GM23338 (cell line): ENCODE measurements around the gene DACH1. TPM values are rescaled to one million over a fixed set of nuclear protein-coding genes. Genes with fewer than 3 reads are reported as not detected.

Experiments
- ATAC-seq: fragments of 200-7000 bp; cut with Tn5 transposase; 3 replicates; pipeline ENCODE4 v1.9.1; 2020
- DNase-seq: peaks from one replicate; pipeline ENCODE4 v3.0.0-alpha.2; 2015; ENCODE audit warnings: low spot score
- H2AFZ ChIP-seq: fragments of 200-600 bp; sonication (generic); 2 replicates; pipeline ENCODE4 v1.8.0; 2016; ENCODE audit warnings: antibody characterized with exemption, mild to moderate bottlenecking, moderate library complexity
- H3F3A ChIP-seq: fragments of 200-600 bp; sonication (generic); replicated peaks from 2 replicates; pipeline ENCODE4 v1.8.0; 2017; ENCODE audit warnings: antibody characterized with exemption, mixed run types, low read depth
- H3K27ac ChIP-seq: fragments of 200-600 bp; sonication (generic); 2 replicates; pipeline ENCODE4 v1.6.1; 2016; ENCODE audit warnings: low read depth
- H3K27me3 ChIP-seq: fragments of 200-600 bp; sonication (generic); 2 replicates; pipeline ENCODE4 v1.8.0; 2016; ENCODE audit warnings: mild to moderate bottlenecking, mixed run types, moderate library complexity; ENCODE audit not compliant: insufficient read depth
- H3K36me3 ChIP-seq: fragments of 200-600 bp; sonication (generic); 2 replicates; pipeline ENCODE4 v1.8.0; 2016; ENCODE audit warnings: mild to moderate bottlenecking; ENCODE audit not compliant: insufficient read depth
- H3K4me1 ChIP-seq: fragments of 200-600 bp; sonication (generic); 2 replicates; pipeline ENCODE4 v1.8.0; 2016; ENCODE audit warnings: mild to moderate bottlenecking, moderate library complexity; ENCODE audit not compliant: insufficient read depth
- H3K4me2 ChIP-seq: fragments of 200-600 bp; sonication (generic); 2 replicates; pipeline ENCODE4 v1.7.1; 2017; ENCODE audit warnings: mixed run types
- H3K4me3 ChIP-seq: fragments of 200-600 bp; sonication (generic); 2 replicates; pipeline ENCODE4 v1.6.1; 2016; ENCODE audit warnings: mixed run types
- H3K79me2 ChIP-seq: fragments of 200-600 bp; sonication (generic); replicated peaks from 2 replicates; pipeline ENCODE4 v1.8.0; 2017; ENCODE audit warnings: mild to moderate bottlenecking; ENCODE audit not compliant: insufficient read depth
- H3K9me2 ChIP-seq: fragments of 200-600 bp; sonication (generic); 2 replicates; pipeline ENCODE4 v1.8.0; 2017; ENCODE audit not compliant: insufficient read depth
- H4K20me1 ChIP-seq: fragments of 200-600 bp; sonication (generic); replicated peaks from 2 replicates; pipeline ENCODE4 v1.8.0; 2017; ENCODE audit warnings: mild to moderate bottlenecking; ENCODE audit not compliant: insufficient read depth
- H3K27ac Mint-ChIP-seq: 2 replicates; pipeline ENCODE4 v1.8.0; 2020; ENCODE audit warnings: inconsistent platforms, mild to moderate bottlenecking, moderate library complexity, mixed read lengths
- H3K27me3 Mint-ChIP-seq: 3 replicates; pipeline ENCODE4 v1.8.0; 2022; ENCODE audit warnings: low read depth, mild to moderate bottlenecking, moderate library complexity, mixed read lengths, inconsistent platforms; ENCODE audit not compliant: insufficient read depth, poor library complexity
- H3K36me3 Mint-ChIP-seq: 3 replicates; pipeline ENCODE4 v1.8.0; 2021; ENCODE audit warnings: low read depth, mild to moderate bottlenecking, inconsistent platforms, moderate library complexity, mixed read lengths
- H3K4me1 Mint-ChIP-seq: 3 replicates; pipeline ENCODE4 v1.8.0; 2020; ENCODE audit warnings: mild to moderate bottlenecking, inconsistent platforms, mixed read lengths
- H3K4me3 Mint-ChIP-seq: 3 replicates; pipeline ENCODE4 v1.8.0; 2021; ENCODE audit warnings: moderate library complexity, mild to moderate bottlenecking, inconsistent platforms, mixed read lengths
- H3K9me3 Mint-ChIP-seq: 3 replicates; pipeline ENCODE4 v1.8.0; 2020; ENCODE audit warnings: moderate library complexity, mild to moderate bottlenecking, inconsistent platforms, mixed read lengths
- CREB1 ChIP-seq: fragments of 250-450 bp; sonication (Bioruptor Pico); IDR thresholded peaks from 2 replicates; pipeline ENCODE4 v1.5.0; 2020; ENCODE audit warnings: low read depth, mild to moderate bottlenecking, moderate library complexity
- EZH2 ChIP-seq: fragments of 200-600 bp; sonication (generic); IDR thresholded peaks from one replicate; pipeline ENCODE4 v1.8.0; 2017; ENCODE audit warnings: antibody characterized with exemption, mild to moderate bottlenecking, low read depth; ENCODE audit not compliant: unreplicated experiment
- EZH2phosphoT487 ChIP-seq: fragments of 200-600 bp; sonication (generic); IDR thresholded peaks from one replicate; pipeline ENCODE4 v1.8.1; 2018; ENCODE audit warnings: antibody characterized with exemption; ENCODE audit not compliant: unreplicated experiment
- JUNB ChIP-seq: IDR thresholded peaks from one replicate; pipeline ENCODE4 v1.6.1; 2016; ENCODE audit warnings: antibody characterized with exemption; ENCODE audit not compliant: unreplicated experiment
- NANOG ChIP-seq: IDR thresholded peaks from 2 replicates; pipeline ENCODE4 v1.6.1; 2016; ENCODE audit warnings: antibody characterized with exemption, borderline replicate concordance
- POLR2AphosphoS5 ChIP-seq: IDR thresholded peaks from 2 replicates; pipeline ENCODE4 v1.6.1; 2016; ENCODE audit warnings: antibody characterized with exemption, low read depth
- STAT1 ChIP-seq: IDR thresholded peaks from one replicate; pipeline ENCODE4 v1.6.1; 2016; ENCODE audit warnings: antibody characterized with exemption; ENCODE audit not compliant: unreplicated experiment
- ZNF114 ChIP-seq: fragments of 250-450 bp; sonication (Bioruptor Pico); IDR thresholded peaks from 2 replicates; pipeline ENCODE4 v1.5.0; 2020; ENCODE audit warnings: mild to moderate bottlenecking, moderate library complexity
- ZNF331 ChIP-seq: fragments of 250-450 bp; sonication (Bioruptor Pico); IDR thresholded peaks from 2 replicates; pipeline ENCODE4 v1.5.0; 2020; ENCODE audit warnings: low read depth, mild to moderate bottlenecking, moderate library complexity
- polyA plus RNA-seq: library from polyadenylated mRNA; unstranded; fragments of >200 nt; fragmentation: Nextera tagmentation; extraction: Ambion mirVana; gene quantifications from 2 replicates; pipeline ENCODE4 v1.2.1, GENCODE V29; 2016
- total RNA-seq: library from RNA; depleted of rRNA; stranded (reverse); fragments of >200 nt; shearing (Covaris generic); gene quantifications from 2 replicates; pipeline ENCODE4 v1.2.3, GENCODE V29; 2014
- TF ChIP-seq, protein P1 (sequence below): fragments of 250-450 bp; sonication (Bioruptor Pico); IDR thresholded peaks from 2 replicates; pipeline ENCODE4 v1.5.0; 2020; ENCODE audit warnings: mild to moderate bottlenecking, moderate library complexity
- TF ChIP-seq, protein P2 (sequence below): IDR thresholded peaks from 2 replicates; pipeline ENCODE4 v1.6.1; 2016; ENCODE audit warnings: antibody characterized with exemption
- TF ChIP-seq, protein P3 (sequence below): IDR thresholded peaks from one replicate; pipeline ENCODE4 v1.6.1; 2018; ENCODE audit warnings: antibody characterized with exemption; ENCODE audit not compliant: unreplicated experiment
- TF ChIP-seq, protein P4 (sequence below), 2 experiments: fragments of 200-600 bp in 1 of 2; sonication (generic) in 1 of 2; conservative IDR thresholded peaks; 2 replicates each; pipeline versions ENCODE4 v1.5.1 to v1.6.1; 2016 to 2017; ENCODE audit warnings: antibody characterized with exemption in 2 of 2, low read depth in 2 of 2, mild to moderate bottlenecking in 2 of 2, moderate library complexity in 1 of 2

DACH1 gene
- total and polyA plus RNA-seq, 2 experiments from 2014 or later, result 0.45 to 0.57 TPM

DNA sequence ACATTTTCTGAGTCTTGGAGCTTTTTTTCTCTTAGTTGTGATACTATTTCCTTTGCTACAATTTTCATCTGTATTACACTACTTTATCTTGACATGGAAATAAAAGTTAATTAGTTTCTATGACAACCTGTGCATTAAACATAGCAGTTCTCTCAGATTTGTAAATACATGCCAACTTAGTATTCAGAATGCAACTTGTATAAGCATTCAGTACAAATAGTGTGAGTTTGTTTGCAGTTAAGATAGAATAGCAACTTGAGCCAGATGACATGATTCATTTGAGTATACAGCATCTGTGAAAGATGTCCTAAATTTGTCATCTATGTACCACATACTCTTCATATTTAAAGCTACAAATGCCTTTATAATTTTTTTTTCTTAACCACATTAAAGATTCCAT, 98.1 kb downstream of the DACH1 start:
- H3K4me1 Mint-ChIP-seq, result peaks cover 4% of the 10 kb centered on the region; the same call in 1 of the 3 replicates
- no peak overlapping the region for H3K27ac ChIP-seq
- no peak overlapping the region for H3K4me2 ChIP-seq
- no peaks in the 10 kb centered on the region for H4K20me1 ChIP-seq
- H3K9me3 Mint-ChIP-seq, result no peaks in the 10 kb centered on the region
- no peak for ATAC-seq
- H3K4me1 ChIP-seq, result no peaks in the 10 kb centered on the region
- no peak overlapping the region for H2AFZ ChIP-seq
- H3K9me2 ChIP-seq, result no peaks in the 10 kb centered on the region
- no peaks in the 10 kb centered on the region for H3F3A ChIP-seq
- TF ChIP-seq ZNF331 (no peak), CREB1 (no peak), EZH2phosphoT487 (no peak), POLR2AphosphoS5 (no peak), STAT1 (no peak), ZNF114 (CRISPR knock-in tag) (no peak), EZH2 (no peak), JUNB (no peak), NANOG (no peak)
- TF ChIP-seq, protein P1, sequence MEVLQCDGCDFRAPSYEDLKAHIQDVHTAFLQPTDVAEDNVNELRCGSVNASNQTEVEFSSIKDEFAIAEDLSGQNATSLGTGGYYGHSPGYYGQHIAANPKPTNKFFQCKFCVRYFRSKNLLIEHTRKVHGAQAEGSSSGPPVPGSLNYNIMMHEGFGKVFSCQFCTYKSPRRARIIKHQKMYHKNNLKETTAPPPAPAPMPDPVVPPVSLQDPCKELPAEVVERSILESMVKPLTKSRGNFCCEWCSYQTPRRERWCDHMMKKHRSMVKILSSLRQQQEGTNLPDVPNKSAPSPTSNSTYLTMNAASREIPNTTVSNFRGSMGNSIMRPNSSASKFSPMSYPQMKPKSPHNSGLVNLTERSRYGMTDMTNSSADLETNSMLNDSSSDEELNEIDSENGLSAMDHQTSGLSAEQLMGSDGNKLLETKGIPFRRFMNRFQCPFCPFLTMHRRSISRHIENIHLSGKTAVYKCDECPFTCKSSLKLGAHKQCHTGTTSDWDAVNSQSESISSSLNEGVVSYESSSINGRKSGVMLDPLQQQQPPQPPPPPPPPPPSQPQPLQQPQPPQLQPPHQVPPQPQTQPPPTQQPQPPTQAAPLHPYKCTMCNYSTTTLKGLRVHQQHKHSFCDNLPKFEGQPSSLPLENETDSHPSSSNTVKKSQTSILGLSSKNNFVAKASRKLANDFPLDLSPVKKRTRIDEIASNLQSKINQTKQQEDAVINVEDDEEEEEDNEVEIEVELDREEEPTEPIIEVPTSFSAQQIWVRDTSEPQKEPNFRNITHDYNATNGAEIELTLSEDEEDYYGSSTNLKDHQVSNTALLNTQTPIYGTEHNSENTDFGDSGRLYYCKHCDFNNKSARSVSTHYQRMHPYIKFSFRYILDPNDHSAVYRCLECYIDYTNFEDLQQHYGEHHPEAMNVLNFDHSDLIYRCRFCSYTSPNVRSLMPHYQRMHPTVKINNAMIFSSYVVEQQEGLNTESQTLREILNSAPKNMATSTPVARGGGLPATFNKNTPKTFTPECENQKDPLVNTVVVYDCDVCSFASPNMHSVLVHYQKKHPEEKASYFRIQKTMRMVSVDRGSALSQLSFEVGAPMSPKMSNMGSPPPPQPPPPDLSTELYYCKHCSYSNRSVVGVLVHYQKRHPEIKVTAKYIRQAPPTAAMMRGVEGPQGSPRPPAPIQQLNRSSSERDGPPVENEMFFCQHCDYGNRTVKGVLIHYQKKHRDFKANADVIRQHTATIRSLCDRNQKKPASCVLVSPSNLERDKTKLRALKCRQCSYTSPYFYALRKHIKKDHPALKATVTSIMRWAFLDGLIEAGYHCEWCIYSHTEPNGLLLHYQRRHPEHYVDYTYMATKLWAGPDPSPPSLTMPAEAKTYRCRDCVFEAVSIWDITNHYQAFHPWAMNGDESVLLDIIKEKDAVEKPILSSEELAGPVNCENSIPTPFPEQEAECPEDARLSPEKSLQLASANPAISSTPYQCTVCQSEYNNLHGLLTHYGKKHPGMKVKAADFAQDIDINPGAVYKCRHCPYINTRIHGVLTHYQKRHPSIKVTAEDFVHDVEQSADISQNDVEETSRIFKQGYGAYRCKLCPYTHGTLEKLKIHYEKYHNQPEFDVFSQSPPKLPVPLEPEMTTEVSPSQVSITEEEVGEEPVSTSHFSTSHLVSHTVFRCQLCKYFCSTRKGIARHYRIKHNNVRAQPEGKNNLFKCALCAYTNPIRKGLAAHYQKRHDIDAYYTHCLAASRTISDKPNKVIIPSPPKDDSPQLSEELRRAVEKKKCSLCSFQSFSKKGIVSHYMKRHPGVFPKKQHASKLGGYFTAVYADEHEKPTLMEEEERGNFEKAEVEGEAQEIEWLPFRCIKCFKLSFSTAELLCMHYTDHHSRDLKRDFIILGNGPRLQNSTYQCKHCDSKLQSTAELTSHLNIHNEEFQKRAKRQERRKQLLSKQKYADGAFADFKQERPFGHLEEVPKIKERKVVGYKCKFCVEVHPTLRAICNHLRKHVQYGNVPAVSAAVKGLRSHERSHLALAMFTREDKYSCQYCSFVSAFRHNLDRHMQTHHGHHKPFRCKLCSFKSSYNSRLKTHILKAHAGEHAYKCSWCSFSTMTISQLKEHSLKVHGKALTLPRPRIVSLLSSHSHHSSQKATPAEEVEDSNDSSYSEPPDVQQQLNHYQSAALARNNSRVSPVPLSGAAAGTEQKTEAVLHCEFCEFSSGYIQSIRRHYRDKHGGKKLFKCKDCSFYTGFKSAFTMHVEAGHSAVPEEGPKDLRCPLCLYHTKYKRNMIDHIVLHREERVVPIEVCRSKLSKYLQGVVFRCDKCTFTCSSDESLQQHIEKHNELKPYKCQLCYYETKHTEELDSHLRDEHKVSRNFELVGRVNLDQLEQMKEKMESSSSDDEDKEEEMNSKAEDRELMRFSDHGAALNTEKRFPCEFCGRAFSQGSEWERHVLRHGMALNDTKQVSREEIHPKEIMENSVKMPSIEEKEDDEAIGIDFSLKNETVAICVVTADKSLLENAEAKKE (CRISPR knock-in tag), result no peak
- TF ChIP-seq, protein P2, sequence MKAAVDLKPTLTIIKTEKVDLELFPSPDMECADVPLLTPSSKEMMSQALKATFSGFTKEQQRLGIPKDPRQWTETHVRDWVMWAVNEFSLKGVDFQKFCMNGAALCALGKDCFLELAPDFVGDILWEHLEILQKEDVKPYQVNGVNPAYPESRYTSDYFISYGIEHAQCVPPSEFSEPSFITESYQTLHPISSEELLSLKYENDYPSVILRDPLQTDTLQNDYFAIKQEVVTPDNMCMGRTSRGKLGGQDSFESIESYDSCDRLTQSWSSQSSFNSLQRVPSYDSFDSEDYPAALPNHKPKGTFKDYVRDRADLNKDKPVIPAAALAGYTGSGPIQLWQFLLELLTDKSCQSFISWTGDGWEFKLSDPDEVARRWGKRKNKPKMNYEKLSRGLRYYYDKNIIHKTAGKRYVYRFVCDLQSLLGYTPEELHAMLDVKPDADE, result no peak
- TF ChIP-seq, protein P3, sequence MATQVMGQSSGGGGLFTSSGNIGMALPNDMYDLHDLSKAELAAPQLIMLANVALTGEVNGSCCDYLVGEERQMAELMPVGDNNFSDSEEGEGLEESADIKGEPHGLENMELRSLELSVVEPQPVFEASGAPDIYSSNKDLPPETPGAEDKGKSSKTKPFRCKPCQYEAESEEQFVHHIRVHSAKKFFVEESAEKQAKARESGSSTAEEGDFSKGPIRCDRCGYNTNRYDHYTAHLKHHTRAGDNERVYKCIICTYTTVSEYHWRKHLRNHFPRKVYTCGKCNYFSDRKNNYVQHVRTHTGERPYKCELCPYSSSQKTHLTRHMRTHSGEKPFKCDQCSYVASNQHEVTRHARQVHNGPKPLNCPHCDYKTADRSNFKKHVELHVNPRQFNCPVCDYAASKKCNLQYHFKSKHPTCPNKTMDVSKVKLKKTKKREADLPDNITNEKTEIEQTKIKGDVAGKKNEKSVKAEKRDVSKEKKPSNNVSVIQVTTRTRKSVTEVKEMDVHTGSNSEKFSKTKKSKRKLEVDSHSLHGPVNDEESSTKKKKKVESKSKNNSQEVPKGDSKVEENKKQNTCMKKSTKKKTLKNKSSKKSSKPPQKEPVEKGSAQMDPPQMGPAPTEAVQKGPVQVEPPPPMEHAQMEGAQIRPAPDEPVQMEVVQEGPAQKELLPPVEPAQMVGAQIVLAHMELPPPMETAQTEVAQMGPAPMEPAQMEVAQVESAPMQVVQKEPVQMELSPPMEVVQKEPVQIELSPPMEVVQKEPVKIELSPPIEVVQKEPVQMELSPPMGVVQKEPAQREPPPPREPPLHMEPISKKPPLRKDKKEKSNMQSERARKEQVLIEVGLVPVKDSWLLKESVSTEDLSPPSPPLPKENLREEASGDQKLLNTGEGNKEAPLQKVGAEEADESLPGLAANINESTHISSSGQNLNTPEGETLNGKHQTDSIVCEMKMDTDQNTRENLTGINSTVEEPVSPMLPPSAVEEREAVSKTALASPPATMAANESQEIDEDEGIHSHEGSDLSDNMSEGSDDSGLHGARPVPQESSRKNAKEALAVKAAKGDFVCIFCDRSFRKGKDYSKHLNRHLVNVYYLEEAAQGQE, result no peak
- TF ChIP-seq, protein P4, sequence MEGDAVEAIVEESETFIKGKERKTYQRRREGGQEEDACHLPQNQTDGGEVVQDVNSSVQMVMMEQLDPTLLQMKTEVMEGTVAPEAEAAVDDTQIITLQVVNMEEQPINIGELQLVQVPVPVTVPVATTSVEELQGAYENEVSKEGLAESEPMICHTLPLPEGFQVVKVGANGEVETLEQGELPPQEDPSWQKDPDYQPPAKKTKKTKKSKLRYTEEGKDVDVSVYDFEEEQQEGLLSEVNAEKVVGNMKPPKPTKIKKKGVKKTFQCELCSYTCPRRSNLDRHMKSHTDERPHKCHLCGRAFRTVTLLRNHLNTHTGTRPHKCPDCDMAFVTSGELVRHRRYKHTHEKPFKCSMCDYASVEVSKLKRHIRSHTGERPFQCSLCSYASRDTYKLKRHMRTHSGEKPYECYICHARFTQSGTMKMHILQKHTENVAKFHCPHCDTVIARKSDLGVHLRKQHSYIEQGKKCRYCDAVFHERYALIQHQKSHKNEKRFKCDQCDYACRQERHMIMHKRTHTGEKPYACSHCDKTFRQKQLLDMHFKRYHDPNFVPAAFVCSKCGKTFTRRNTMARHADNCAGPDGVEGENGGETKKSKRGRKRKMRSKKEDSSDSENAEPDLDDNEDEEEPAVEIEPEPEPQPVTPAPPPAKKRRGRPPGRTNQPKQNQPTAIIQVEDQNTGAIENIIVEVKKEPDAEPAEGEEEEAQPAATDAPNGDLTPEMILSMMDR (conservative IDR thresholded peaks at IDR 0.05; ENCODE audit: low read depth in 2 of 2), result no peak
- no peaks in the 10 kb centered on the region for H3K36me3 ChIP-seq
- no peaks in the 10 kb centered on the region for H3K27me3 Mint-ChIP-seq
- DNase-seq, result no peak
- H3K79me2 ChIP-seq, result no peaks in the 10 kb centered on the region
- no peaks in the 10 kb centered on the region for H3K36me3 Mint-ChIP-seq
- H3K4me3 ChIP-seq, result no peak overlapping the region
- no peak overlapping the region for H3K4me3 Mint-ChIP-seq
- H3K27ac Mint-ChIP-seq, result no peak overlapping the region
- no peaks in the 10 kb centered on the region for H3K27me3 ChIP-seq
